Gastroesophageal sphincter (tissue), 3 donors: ENCODE results near the gene CCL8.

ENCODE experiments used
- POLR2A ChIP-seq, 2 donors: fragments of 450-650 bp; IDR thresholded peaks; one replicate each; pipeline ENCODE4 v1.6.1; 2017; ENCODE audit warnings: antibody characterized with exemption in 2 of 2, mild to moderate bottlenecking in 2 of 2, moderate library complexity in 1 of 2
- TF ChIP-seq, protein P1 (sequence below), 4 experiments: fragments of 200-600 bp in 2 of 4; fragments of 450-650 bp in 2 of 4; sonication (generic) in 1 of 4; IDR thresholded peaks; one replicate each; pipeline ENCODE4 v1.5.1; 2017 to 2019; ENCODE audit warnings: antibody characterized with exemption in 4 of 4, mild to moderate bottlenecking in 2 of 4, moderate library complexity in 2 of 4

DNA sequence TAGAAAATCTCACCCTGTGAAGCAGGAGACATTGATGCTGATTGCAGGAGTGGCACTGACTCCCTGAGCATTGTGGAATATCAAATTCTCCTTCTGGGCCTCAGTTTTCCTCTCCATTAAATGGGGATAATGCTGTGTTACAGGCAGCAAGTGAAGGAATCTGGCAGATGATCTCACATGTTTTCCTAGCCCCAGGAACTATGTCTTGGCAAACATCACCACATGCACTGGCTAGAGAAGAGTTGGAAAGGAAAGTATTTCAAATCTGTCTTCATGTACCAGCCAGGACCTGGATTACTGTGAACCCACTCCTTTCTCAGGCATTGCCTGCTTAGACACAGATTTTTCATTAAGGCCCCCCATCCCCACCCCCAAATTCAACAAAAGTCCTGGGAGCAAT, 13.6 kb upstream of the CCL8 start:
- TF ChIP-seq, protein P1, sequence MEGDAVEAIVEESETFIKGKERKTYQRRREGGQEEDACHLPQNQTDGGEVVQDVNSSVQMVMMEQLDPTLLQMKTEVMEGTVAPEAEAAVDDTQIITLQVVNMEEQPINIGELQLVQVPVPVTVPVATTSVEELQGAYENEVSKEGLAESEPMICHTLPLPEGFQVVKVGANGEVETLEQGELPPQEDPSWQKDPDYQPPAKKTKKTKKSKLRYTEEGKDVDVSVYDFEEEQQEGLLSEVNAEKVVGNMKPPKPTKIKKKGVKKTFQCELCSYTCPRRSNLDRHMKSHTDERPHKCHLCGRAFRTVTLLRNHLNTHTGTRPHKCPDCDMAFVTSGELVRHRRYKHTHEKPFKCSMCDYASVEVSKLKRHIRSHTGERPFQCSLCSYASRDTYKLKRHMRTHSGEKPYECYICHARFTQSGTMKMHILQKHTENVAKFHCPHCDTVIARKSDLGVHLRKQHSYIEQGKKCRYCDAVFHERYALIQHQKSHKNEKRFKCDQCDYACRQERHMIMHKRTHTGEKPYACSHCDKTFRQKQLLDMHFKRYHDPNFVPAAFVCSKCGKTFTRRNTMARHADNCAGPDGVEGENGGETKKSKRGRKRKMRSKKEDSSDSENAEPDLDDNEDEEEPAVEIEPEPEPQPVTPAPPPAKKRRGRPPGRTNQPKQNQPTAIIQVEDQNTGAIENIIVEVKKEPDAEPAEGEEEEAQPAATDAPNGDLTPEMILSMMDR (IDR thresholded peaks at IDR 0.05): no peak
- no peak for TF ChIP-seq POLR2A (IDR thresholded peaks at IDR 0.05)
